Neural cell (in vitro differentiated cells): ENCODE results near the gene PI3.

Source experiments
- EP300 ChIP-seq: fragments of 450-650 bp; conservative IDR thresholded peaks from 2 replicates; pipeline ENCODE4 v1.6.1; 2014; ENCODE audit warnings: antibody characterized with exemption, mild to moderate bottlenecking, moderate library complexity; ENCODE audit not compliant: poor library complexity, severe bottlenecking
- EZH2 ChIP-seq: fragments of 200-600, 300-800 bp; shearing (Covaris generic), sonication (generic); IDR thresholded peaks from 2 replicates; pipeline ENCODE4 v1.6.1; 2014; ENCODE audit warnings: antibody characterized with exemption, low read length, borderline replicate concordance, mild to moderate bottlenecking; ENCODE audit not compliant: insufficient read depth, poor library complexity, severe bottlenecking
- POLR2AphosphoS5 ChIP-seq: IDR thresholded peaks from 2 replicates; pipeline ENCODE4 v1.6.1; 2012
- RAD21 ChIP-seq: fragments of 450-650 bp; conservative IDR thresholded peaks from 2 replicates; pipeline ENCODE4 v1.6.1; 2014; ENCODE audit warnings: antibody characterized with exemption, mild to moderate bottlenecking, moderate library complexity
- SMC3 ChIP-seq: fragments of 450-650 bp; conservative IDR thresholded peaks from 2 replicates; pipeline ENCODE4 v1.6.1; 2014; ENCODE audit warnings: antibody characterized with exemption, mild to moderate bottlenecking, moderate library complexity; ENCODE audit not compliant: poor library complexity
- TF ChIP-seq, protein P1 (sequence below): fragments of 450-650 bp; IDR thresholded peaks from 2 replicates; pipeline ENCODE4 v1.5.1; 2014; ENCODE audit warnings: antibody characterized with exemption, mild to moderate bottlenecking, moderate library complexity; ENCODE audit not compliant: poor library complexity, severe bottlenecking
- TF ChIP-seq, protein P2 (sequence below): IDR thresholded peaks from 2 replicates; pipeline ENCODE4 v1.6.1; 2012; ENCODE audit warnings: borderline replicate concordance

DNA sequence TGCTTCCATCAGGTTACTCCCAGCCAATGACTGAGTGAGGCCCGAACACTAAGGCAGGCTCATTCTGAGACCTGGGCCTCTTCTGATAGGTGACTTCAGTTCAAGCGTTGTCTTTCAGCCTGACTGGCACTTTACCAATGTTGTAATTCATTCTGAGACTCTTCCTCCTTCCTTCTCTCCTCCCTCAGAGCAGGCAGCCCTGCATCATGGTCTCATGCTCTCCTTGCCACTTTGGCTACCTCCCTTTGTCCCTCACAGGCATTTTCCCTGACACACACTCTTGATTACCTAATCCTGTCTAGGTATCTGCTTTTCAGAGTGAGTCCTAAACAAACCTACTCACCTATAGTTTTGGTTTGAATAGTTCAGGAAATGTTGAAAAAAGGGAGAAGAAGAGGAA lies 37.8 kb upstream of the PI3 start:
- TF ChIP-seq, protein P1, sequence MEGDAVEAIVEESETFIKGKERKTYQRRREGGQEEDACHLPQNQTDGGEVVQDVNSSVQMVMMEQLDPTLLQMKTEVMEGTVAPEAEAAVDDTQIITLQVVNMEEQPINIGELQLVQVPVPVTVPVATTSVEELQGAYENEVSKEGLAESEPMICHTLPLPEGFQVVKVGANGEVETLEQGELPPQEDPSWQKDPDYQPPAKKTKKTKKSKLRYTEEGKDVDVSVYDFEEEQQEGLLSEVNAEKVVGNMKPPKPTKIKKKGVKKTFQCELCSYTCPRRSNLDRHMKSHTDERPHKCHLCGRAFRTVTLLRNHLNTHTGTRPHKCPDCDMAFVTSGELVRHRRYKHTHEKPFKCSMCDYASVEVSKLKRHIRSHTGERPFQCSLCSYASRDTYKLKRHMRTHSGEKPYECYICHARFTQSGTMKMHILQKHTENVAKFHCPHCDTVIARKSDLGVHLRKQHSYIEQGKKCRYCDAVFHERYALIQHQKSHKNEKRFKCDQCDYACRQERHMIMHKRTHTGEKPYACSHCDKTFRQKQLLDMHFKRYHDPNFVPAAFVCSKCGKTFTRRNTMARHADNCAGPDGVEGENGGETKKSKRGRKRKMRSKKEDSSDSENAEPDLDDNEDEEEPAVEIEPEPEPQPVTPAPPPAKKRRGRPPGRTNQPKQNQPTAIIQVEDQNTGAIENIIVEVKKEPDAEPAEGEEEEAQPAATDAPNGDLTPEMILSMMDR = no peak
- TF ChIP-seq EZH2 (no peak), EP300 (no peak), POLR2AphosphoS5 (no peak), SMC3 (no peak), RAD21 (no peak)
- TF ChIP-seq, protein P2, sequence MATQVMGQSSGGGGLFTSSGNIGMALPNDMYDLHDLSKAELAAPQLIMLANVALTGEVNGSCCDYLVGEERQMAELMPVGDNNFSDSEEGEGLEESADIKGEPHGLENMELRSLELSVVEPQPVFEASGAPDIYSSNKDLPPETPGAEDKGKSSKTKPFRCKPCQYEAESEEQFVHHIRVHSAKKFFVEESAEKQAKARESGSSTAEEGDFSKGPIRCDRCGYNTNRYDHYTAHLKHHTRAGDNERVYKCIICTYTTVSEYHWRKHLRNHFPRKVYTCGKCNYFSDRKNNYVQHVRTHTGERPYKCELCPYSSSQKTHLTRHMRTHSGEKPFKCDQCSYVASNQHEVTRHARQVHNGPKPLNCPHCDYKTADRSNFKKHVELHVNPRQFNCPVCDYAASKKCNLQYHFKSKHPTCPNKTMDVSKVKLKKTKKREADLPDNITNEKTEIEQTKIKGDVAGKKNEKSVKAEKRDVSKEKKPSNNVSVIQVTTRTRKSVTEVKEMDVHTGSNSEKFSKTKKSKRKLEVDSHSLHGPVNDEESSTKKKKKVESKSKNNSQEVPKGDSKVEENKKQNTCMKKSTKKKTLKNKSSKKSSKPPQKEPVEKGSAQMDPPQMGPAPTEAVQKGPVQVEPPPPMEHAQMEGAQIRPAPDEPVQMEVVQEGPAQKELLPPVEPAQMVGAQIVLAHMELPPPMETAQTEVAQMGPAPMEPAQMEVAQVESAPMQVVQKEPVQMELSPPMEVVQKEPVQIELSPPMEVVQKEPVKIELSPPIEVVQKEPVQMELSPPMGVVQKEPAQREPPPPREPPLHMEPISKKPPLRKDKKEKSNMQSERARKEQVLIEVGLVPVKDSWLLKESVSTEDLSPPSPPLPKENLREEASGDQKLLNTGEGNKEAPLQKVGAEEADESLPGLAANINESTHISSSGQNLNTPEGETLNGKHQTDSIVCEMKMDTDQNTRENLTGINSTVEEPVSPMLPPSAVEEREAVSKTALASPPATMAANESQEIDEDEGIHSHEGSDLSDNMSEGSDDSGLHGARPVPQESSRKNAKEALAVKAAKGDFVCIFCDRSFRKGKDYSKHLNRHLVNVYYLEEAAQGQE = no peak
